ENCODE data around the gene ROM1. TPM values are rescaled to one million over a fixed set of nuclear protein-coding genes. Genes with fewer than 3 reads are reported as not detected.
A peak's percentile ranks its signal among the peaks of the same experiment; 100 is the strongest.
"Not testable (repeated sequence)": the region's sequence is repeated elsewhere in the genome, so short reads cannot be mapped to it uniquely, and the experiment has no call there.

Gene ROM1
- total RNA-seq, 2 experiments from 2014 or later, result 0.79 to 1.1 TPM

DNA sequence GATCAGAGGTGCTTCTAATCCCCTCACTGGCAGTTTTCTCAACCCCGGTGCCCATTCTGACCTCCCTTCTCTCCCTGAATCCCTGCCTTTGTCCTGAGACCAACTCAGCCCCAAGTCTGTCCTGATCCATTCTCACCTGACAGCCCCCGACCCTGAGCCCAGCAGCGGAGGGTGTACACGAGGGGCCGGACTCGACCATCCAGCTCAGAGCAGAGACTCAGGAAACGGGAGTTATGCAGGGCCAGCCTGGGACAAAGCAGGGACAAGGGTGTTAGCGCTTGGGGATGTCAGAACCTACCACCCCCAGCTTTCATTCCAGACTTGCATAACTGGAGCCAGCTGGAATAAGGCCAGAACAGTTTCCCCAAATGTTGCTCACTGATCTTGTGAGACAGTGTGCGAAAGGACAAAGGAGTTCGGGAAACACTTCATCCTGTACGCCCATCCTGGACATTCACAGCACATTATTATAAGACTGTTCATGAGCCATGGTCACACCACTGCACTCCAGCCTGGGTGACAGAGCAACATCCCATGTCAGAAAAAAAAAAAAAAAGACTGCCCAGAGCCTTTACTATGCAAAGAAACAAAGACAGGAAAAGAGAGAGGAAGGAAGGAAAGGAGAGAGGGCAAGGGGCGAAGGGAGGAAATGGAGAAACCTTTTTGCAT is 35.9 kb upstream of the ROM1 start:
- Mint-ChIP-seq H3K27ac (peak overlapping the region; percentile 42), H3K9me3 (no peaks in the 10 kb centered on the region), H3K27me3 (no peaks in the 10 kb centered on the region), H3K36me3 (ENCODE audit: low read depth) (peaks cover 43% of the 10 kb centered on the region), H3K4me3 (no peak overlapping the region), H3K4me1 (ENCODE audit: low read depth) (peaks cover 19% of the 10 kb centered on the region)
- CTCF ChIA-PET, result interaction anchor here (1.1 to 1.5 kb wide), 3 partner anchors 11 to 182 kb away, joined by 3 to 4 read pairs (median 3); no protein-coding TSS in a partner anchor
- TF ChIP-seq, protein P1, sequence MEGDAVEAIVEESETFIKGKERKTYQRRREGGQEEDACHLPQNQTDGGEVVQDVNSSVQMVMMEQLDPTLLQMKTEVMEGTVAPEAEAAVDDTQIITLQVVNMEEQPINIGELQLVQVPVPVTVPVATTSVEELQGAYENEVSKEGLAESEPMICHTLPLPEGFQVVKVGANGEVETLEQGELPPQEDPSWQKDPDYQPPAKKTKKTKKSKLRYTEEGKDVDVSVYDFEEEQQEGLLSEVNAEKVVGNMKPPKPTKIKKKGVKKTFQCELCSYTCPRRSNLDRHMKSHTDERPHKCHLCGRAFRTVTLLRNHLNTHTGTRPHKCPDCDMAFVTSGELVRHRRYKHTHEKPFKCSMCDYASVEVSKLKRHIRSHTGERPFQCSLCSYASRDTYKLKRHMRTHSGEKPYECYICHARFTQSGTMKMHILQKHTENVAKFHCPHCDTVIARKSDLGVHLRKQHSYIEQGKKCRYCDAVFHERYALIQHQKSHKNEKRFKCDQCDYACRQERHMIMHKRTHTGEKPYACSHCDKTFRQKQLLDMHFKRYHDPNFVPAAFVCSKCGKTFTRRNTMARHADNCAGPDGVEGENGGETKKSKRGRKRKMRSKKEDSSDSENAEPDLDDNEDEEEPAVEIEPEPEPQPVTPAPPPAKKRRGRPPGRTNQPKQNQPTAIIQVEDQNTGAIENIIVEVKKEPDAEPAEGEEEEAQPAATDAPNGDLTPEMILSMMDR (IDR thresholded peaks at IDR 0.05), result no peak
- DNase-seq (no peak), ATAC-seq (no peak)
- intact Hi-C loops (cut with micrococcal nuclease), result no loop called here
- POLR2A ChIA-PET, result interaction anchor here (1.4 to 7.7 kb wide), 2 partner anchors 14 to 88 kb away, joined by 5 to 55 read pairs; partner anchors contain the start of genes C11orf98, CSKMT and TUT1

DNA sequence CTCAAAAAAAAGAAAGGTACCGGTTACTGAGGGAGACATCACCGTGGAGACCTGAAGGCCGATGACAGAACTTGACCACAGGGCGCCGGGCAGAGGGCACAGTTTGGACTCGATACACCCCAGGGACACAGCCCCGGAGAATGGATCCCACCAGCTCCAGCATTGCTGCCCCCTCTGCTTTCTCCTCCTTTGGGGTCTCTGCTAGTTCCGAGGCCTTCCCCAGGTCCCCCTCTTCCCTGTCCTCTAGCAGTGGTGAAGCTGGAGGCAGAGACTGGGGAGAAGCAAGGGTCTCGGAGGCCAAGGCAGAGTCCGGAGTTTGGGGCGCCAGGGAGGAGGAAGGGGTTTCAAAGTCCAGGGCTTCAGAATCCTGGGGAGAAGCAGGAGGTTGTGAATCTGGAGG is 34.5 kb upstream of the ROM1 start:
- intact Hi-C loops (cut with micrococcal nuclease), result no loop called here
- POLR2A ChIA-PET, result interaction anchor here (0.7 to 7.7 kb wide), 4 partner anchors 13 to 339 kb away, joined by 3 to 55 read pairs (median 4); partner anchors contain the start of genes INTS5 and TUT1
- TF ChIP-seq, protein P1 (IDR thresholded peaks at IDR 0.05), result no peak
- H3K27ac Mint-ChIP-seq, result no peak overlapping the region
- no peaks in the 10 kb centered on the region for H3K27me3 Mint-ChIP-seq
- H3K36me3 Mint-ChIP-seq (ENCODE audit: low read depth), result peaks cover 36% of the 10 kb centered on the region
- H3K4me3 Mint-ChIP-seq, result no peak overlapping the region
- H3K9me3 Mint-ChIP-seq, result no peaks in the 10 kb centered on the region
- DNase-seq (no peak), ATAC-seq (no peak)
- H3K4me1 Mint-ChIP-seq (ENCODE audit: low read depth), result peaks cover 12% of the 10 kb centered on the region
- CTCF ChIA-PET, result interaction anchor here (1.0 kb wide), 1 partner anchor 10 kb away, joined by 4 read pairs; no protein-coding TSS in a partner anchor

DNA sequence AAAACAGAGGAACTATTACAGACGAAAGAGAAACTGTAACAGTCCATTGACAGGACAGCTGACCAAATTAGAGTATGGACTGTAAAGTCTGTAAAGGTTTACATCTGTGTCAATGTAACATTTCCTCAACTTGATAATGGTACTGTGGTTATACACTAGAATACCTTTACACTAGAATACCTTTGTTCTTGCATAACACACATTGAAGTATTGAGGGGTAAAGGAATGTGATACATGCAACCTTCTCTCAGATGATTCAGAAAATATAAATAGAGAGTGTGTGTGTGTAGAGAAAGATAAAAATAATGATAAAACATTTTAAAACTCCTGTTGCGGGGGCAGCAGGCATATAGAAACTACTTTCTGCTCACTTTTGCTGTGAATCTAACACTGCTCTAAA is 33.8 kb upstream of the ROM1 start:
- CTCF ChIA-PET, result no interaction called here
- TF ChIP-seq, protein P1 (IDR thresholded peaks at IDR 0.05), result no peak
- H3K4me1 Mint-ChIP-seq (ENCODE audit: low read depth), result peaks cover 14% of the 10 kb centered on the region
- H3K9me3 Mint-ChIP-seq, result no peaks in the 10 kb centered on the region
- H3K27ac Mint-ChIP-seq, result no peak overlapping the region
- peaks cover 35% of the 10 kb centered on the region for H3K36me3 Mint-ChIP-seq (ENCODE audit: low read depth)
- no peak for DNase-seq
- POLR2A ChIA-PET, result interaction anchor here (0.7 to 7.7 kb wide), 4 partner anchors 12 to 339 kb away, joined by 3 to 55 read pairs (median 4); partner anchors contain the start of genes INTS5 and TUT1
- intact Hi-C loops (cut with micrococcal nuclease), result no loop called here
- no peak for ATAC-seq
- no peak overlapping the region for H3K4me3 Mint-ChIP-seq
- H3K27me3 Mint-ChIP-seq, result no peaks in the 10 kb centered on the region

DNA sequence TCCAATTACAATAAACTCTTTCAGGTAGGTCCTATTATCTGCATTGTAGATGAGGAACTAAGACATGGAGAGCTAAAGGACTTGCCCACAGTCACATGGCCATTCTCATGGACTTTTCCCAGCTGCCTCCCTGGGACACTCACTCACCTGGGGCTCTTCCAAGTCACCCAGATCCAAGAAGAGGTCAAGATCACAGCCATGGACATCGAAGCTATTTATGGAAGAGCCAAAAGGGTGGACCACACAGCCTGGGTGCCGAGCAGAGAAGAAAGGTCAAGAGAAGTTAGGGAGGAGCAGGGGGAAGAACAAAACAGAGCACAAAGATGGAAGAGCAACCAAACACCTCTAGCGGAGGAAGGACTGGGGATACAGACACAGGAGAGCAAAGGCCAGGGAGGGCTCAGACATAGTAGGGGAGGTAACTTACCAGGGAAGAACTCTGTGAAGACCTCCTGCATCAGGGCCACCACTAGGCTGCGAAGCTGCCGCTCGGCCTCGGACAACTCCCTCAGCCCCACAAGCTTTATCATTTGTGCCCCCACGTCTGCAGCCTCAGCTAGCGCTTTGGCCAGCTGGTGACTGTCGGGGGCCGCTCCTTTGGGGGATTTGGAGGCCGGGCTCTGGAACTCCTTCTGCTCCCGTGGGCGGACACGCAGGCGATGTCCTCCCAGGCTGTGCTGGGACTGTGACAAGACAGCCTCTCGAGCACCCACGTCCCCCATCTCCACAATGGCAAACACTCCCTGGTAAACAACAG is 31.9 kb upstream of the ROM1 start:
- Mint-ChIP-seq H3K27ac (no peak overlapping the region), H3K36me3 (ENCODE audit: low read depth) (peaks cover 30% of the 10 kb centered on the region), H3K9me3 (no peaks in the 10 kb centered on the region), H3K4me3 (no peak overlapping the region), H3K27me3 (no peaks in the 10 kb centered on the region), H3K4me1 (ENCODE audit: low read depth) (peaks cover 4% of the 10 kb centered on the region)
- intact Hi-C loops (cut with micrococcal nuclease), result no loop called here
- ChIA-PET CTCF (interaction anchor here (0.9 kb wide), 1 partner anchor 156 kb away, joined by 3 read pairs; no protein-coding TSS in a partner anchor), POLR2A (interaction anchor here (0.7 to 7.7 kb wide), 2 partner anchors 10 to 84 kb away, joined by 3 to 55 read pairs; partner anchors contain the start of genes C11orf98, CSKMT and TUT1)
- TF ChIP-seq, protein P1 (IDR thresholded peaks at IDR 0.05), result no peak
- DNase-seq (no peak), ATAC-seq (no peak)

DNA sequence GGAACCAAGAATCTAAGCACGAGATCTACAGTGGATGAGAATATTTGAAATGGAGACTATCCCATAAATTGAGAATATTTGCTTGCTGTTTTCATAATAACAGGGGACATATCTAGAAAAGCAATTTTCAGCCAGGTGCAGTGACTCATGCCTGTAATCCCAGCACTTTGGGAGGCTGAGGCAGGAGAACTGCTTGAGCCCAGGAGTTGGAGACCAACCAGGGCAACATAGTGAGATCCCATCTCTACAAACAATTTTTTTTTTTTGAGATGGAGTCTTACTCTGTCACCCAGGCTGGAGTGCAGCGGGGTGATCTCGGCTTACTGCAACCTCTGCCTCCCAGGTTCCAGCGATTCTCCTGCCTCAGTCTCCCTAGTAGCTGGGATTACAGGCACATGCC is 31.3 kb upstream of the ROM1 start:
- DNase-seq; H3K27ac Mint-ChIP-seq; H3K4me3 Mint-ChIP-seq; H3K4me1 Mint-ChIP-seq (ENCODE audit: low read depth); ATAC-seq; CTCF ChIA-PET; intact Hi-C loops (cut with micrococcal nuclease); H3K27me3 Mint-ChIP-seq; H3K9me3 Mint-ChIP-seq: not testable (repeated sequence)
- POLR2A ChIA-PET, result interaction anchor here (7.7 kb wide), 1 partner anchor 9 kb away, joined by 55 read pairs; the partner anchor contains the start of gene TUT1
- peaks cover 32% of the 10 kb centered on the region for H3K36me3 Mint-ChIP-seq (ENCODE audit: low read depth)

DNA sequence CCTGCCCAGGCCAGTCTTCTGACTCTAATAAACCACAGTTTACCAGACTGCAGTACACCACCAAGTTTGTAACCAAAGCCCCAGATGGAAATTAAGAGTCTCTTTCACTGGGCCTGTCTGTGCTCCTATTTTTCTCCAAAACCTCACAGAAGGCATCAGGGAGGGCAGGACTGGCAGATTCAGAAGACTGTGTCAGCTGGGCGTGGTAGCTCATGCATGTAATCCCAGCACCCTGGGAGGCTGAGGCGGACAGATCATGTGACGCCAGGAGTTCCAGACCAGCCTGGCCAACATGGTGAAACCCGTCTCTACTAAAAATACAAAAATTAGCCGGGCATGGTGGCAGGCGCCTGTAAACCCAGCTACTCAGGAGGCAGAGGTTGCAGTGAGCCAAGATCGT is 27.7 kb upstream of the ROM1 start:
- H3K27ac Mint-ChIP-seq; DNase-seq; H3K27me3 Mint-ChIP-seq; H3K9me3 Mint-ChIP-seq; H3K4me3 Mint-ChIP-seq; ATAC-seq; intact Hi-C loops (cut with micrococcal nuclease): not testable (repeated sequence)
- CTCF ChIA-PET, result interaction anchor here (0.9 to 1.5 kb wide), 4 partner anchors 11 to 43 kb away, joined by 3 to 6 read pairs (median 3); partner anchors contain the start of gene EEF1G
- H3K4me1 Mint-ChIP-seq (ENCODE audit: low read depth), result peaks cover 21% of the 10 kb centered on the region
- peaks cover 34% of the 10 kb centered on the region for H3K36me3 Mint-ChIP-seq (ENCODE audit: low read depth)
- POLR2A ChIA-PET, result interaction anchor here (4.5 kb wide), 1 partner anchor 11 kb away, joined by 21 read pairs; the partner anchor contains the start of gene EEF1G
